Esophagus (tissue), 2 donors: Measurements from ENCODE around the gene NHEJ1. TPM values are rescaled to one million over a fixed set of nuclear protein-coding genes. Genes with fewer than 3 reads are reported as not detected.

Experiments
- H3K27ac ChIP-seq, 2 donors: one replicate each; pipeline ENCODE4 v1.5.1; 2013; ENCODE audit warnings: low read depth in 2 of 2, mild to moderate bottlenecking in 2 of 2, inconsistent platforms in 1 of 2, low read length in 1 of 2, moderate library complexity in 1 of 2
- H3K27me3 ChIP-seq, 2 donors: one replicate each; pipeline ENCODE4 v1.6.1; 2013; ENCODE audit warnings: low read length in 2 of 2, control low read depth in 1 of 2, mild to moderate bottlenecking in 1 of 2; ENCODE audit not compliant: insufficient read depth in 2 of 2, control insufficient read depth in 1 of 2
- H3K36me3 ChIP-seq, 2 donors: one replicate each; pipeline ENCODE4 v1.6.1; 2013; ENCODE audit warnings: low read length in 1 of 2; ENCODE audit not compliant: control insufficient read depth in 2 of 2, insufficient read depth in 2 of 2
- H3K4me1 ChIP-seq, 2 donors: one replicate each; pipeline ENCODE4 v1.6.1; 2013; ENCODE audit warnings: low read length in 1 of 2; ENCODE audit not compliant: control insufficient read depth in 2 of 2, insufficient read depth in 2 of 2
- H3K4me3 ChIP-seq, 2 donors: one replicate each; pipeline ENCODE4 v1.5.1; 2013; ENCODE audit warnings: low read length in 2 of 2, mild to moderate bottlenecking in 2 of 2, low read depth in 1 of 2, moderate library complexity in 1 of 2
- H3K9me3 ChIP-seq, 2 donors: one replicate each; pipeline ENCODE4 v1.6.1; 2013; ENCODE audit warnings: mild to moderate bottlenecking in 2 of 2, low read depth in 1 of 2, low read length in 1 of 2, moderate library complexity in 1 of 2; ENCODE audit not compliant: control insufficient read depth in 2 of 2, insufficient read depth in 1 of 2
- WGBS, 2 donors: extraction: QIAGEN DNeasy Blood & Tissue Kit; methylation state at CpG; one replicate each; pipeline ENCODE4 v1.1.7; 2013; 5-methylcytosine and 5-hydroxymethylcytosine counted together
- polyA plus RNA-seq, 2 donors: library from polyadenylated mRNA; stranded (reverse); fragments of 200-250 nt; gene quantifications; one replicate each; pipeline ENCODE4 v1.2.3, GENCODE V29; 2013
- donor health status: healthy with polysubstance abuse.
- donor health status: Bipolar disorder and iron deficiency.

Gene NHEJ1
- polyA plus RNA-seq, 2 donors, result 4.4 to 5.9 TPM

- Histone ChIP-seq H3K9me3 (no peaks in the 10 kb centered on the region), H3K27me3 (peaks cover 5 to 13% of the 10 kb centered on the region in 2 donors), H3K4me3 (no peak overlapping the region), H3K4me1 (peaks cover 0 to 6% of the 10 kb centered on the region in 2 donors), H3K27ac (no peak overlapping the region), H3K36me3 (no peaks in the 10 kb centered on the region)
- 55 to 72% methylated on average over 1 of the region's 1 CpG for WGBS, 2 donors
These were observed 95.1 kb downstream of the NHEJ1 start for GRCh38 chr2:219065484-219065883.

- Histone ChIP-seq H3K27me3 (peaks cover 5 to 35% of the 10 kb centered on the region in 2 donors), H3K36me3 (no peaks in the 10 kb centered on the region), H3K27ac (no peak overlapping the region), H3K9me3 (no peaks in the 10 kb centered on the region), H3K4me1 (peaks cover 5 to 23% of the 10 kb centered on the region in 2 donors), H3K4me3 (no peak overlapping the region)
- 71 to 72% methylated on average over 6 of the region's 6 CpGs for WGBS, 2 donors
These were observed 98.5 kb downstream of the NHEJ1 start for GRCh38 chr2:219062081-219062480.

- H3K27ac ChIP-seq, result no peak within 1 kb of the TSS
- H3K9me3 ChIP-seq, result no peaks in the 10 kb centered on the region
- no peaks in the 10 kb centered on the region for H3K36me3 ChIP-seq
- H3K4me3 ChIP-seq, result peak within 1 kb of the TSS; percentile 27 to 37
- H3K27me3 ChIP-seq, result peaks cover 5 to 35% of the 10 kb centered on the region in 2 donors
- WGBS, 2 donors, result 2 to 3% methylated on average over 41 to 76 of the region's 76 CpGs
- H3K4me1 ChIP-seq, result peaks cover 5 to 23% of the 10 kb centered on the region in 2 donors
These were observed 99.5 kb downstream of the NHEJ1 start, which contains the start of gene IHH for GRCh38 chr2:219060821-219061791. Gene IHH, minus strand, starts transcription at chr2:219060921. Its CDS starts 454 bp downstream, at chr2:219060467.

GRCh38 chr2:219059725-219060682 is 100.6 kb downstream of the NHEJ1 start:
- WGBS, 2 donors, result 3 to 4% methylated on average over 56 to 81 of the region's 81 CpGs
- Histone ChIP-seq H3K4me1 (peaks cover 5 to 23% of the 10 kb centered on the region in 2 donors), H3K36me3 (no peaks in the 10 kb centered on the region), H3K27me3 (peaks cover 5 to 35% of the 10 kb centered on the region in 2 donors), H3K4me3 (peak overlapping the region; percentile 12 to 37), H3K27ac (no peak overlapping the region), H3K9me3 (no peaks in the 10 kb centered on the region)

- no peak overlapping the region for H3K27ac ChIP-seq
- H3K4me1 ChIP-seq, result peaks cover 5 to 23% of the 10 kb centered on the region in 2 donors
- peak overlapping the region in 1 of 2 donors; percentile 12 for H3K4me3 ChIP-seq
- H3K27me3 ChIP-seq, result peaks cover 5 to 35% of the 10 kb centered on the region in 2 donors
- WGBS, 2 donors, result 2 to 4% methylated on average over 17 of the region's 17 CpGs
- no peaks in the 10 kb centered on the region for H3K36me3 ChIP-seq
- no peaks in the 10 kb centered on the region for H3K9me3 ChIP-seq
These were observed 101.3 kb downstream of the NHEJ1 start for GRCh38 chr2:219059375-219059724.

- Histone ChIP-seq H3K4me3 (no peak overlapping the region), H3K36me3 (no peaks in the 10 kb centered on the region), H3K4me1 (peaks cover 5 to 23% of the 10 kb centered on the region in 2 donors)
These were observed 101.9 kb downstream of the NHEJ1 start for GRCh38 chr2:219058541-219059374.

GRCh38 chr2:219057709-219058540 is 102.7 kb downstream of the NHEJ1 start:
- H3K27me3 ChIP-seq, result peaks cover 5 to 35% of the 10 kb centered on the region in 2 donors
- H3K27ac ChIP-seq, result no peak overlapping the region
- H3K9me3 ChIP-seq, result no peaks in the 10 kb centered on the region
- H3K4me3 ChIP-seq, result no peak overlapping the region
- H3K4me1 ChIP-seq, result peaks cover 5 to 23% of the 10 kb centered on the region in 2 donors
- no peaks in the 10 kb centered on the region for H3K36me3 ChIP-seq
- WGBS, 2 donors, result 3 to 4% methylated on average over 52 of the region's 52 CpGs

More at GRCh38 chr2:219058541-219059374, 101.9 kb downstream of the NHEJ1 start:
- peaks cover 5 to 35% of the 10 kb centered on the region in 2 donors for H3K27me3 ChIP-seq
- H3K27ac ChIP-seq, result no peak overlapping the region
- WGBS, 2 donors, result 4 to 7% methylated on average over 42 of the region's 42 CpGs
- no peaks in the 10 kb centered on the region for H3K9me3 ChIP-seq

GRCh38 chr2:219056896-219057708 is 103.5 kb downstream of the NHEJ1 start:
- 16 to 25% methylated on average over 40 of the region's 40 CpGs for WGBS, 2 donors
- no peaks in the 10 kb centered on the region for H3K9me3 ChIP-seq
- peaks cover 5 to 34% of the 10 kb centered on the region in 2 donors for H3K27me3 ChIP-seq

More at GRCh38 chr2:219056896-219057708, 103.5 kb downstream of the NHEJ1 start:
- no peak overlapping the region for H3K4me3 ChIP-seq
- H3K27ac ChIP-seq, result no peak overlapping the region
- H3K36me3 ChIP-seq, result no peaks in the 10 kb centered on the region
- H3K4me1 ChIP-seq, result peaks cover 5 to 23% of the 10 kb centered on the region in 2 donors
